ENCODE results near the gene TRANK1. TPM values are rescaled to one million over a fixed set of nuclear protein-coding genes. Genes with fewer than 3 reads are reported as not detected.

TRANK1 gene
- total RNA-seq, 4 donors from 2014 or later = 4.9 to 12.3 (median 9.1) TPM

DNA sequence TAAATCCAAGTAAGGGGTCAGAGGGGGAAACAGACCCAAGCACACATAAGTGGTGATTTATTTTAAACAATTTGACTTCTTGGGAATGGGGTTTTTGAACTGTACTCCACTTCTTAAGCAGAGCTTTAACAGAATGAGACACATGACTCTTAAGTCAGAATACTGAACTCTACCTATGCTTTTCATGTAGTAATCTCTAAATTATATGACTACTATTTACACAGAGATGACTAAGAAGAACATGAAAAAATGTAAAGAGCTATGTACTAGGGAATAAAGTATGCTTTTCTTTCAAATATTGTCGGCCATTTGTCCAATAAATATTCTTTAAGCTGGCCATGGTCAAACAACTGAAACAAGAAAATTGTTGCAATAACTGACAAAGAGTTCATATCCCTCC lies 35.2 kb downstream of the TRANK1 start:
- H3K27ac ChIP-seq = no peak overlapping the region
- no peak for TF ChIP-seq POLR2A (IDR thresholded peaks at IDR 0.05)
- TF ChIP-seq EP300 (IDR thresholded peaks at IDR 0.05) = no peak
- TF ChIP-seq POLR2AphosphoS5 (IDR thresholded peaks at IDR 0.05) = no peak
- no peak for TF ChIP-seq CTCF (IDR thresholded peaks at IDR 0.05)
- H3K4me1 ChIP-seq = peaks cover 0 to 30% (median 0%) of the 10 kb centered on the region in 3 donors
- WGBS, 2 donors (ENCODE audit: low coverage in 1 of 2) = 95 to 100% methylated on average over 1 of the region's 1 CpG
- ATAC-seq = no peak
- no peaks in the 10 kb centered on the region for H3K36me3 ChIP-seq
- H3K9me3 ChIP-seq = no peaks in the 10 kb centered on the region
- no peaks in the 10 kb centered on the region for H3K27me3 ChIP-seq
- no peak overlapping the region for H3K4me3 ChIP-seq

- H3K4me3 ChIP-seq = no peak overlapping the region
- no peak for TF ChIP-seq EP300 (IDR thresholded peaks at IDR 0.05)
- TF ChIP-seq POLR2A (IDR thresholded peaks at IDR 0.05) = no peak
- no peak for TF ChIP-seq CTCF (IDR thresholded peaks at IDR 0.05)
- TF ChIP-seq POLR2AphosphoS5 (IDR thresholded peaks at IDR 0.05) = no peak
- H3K27me3 ChIP-seq = no peaks in the 10 kb centered on the region
- no peaks in the 10 kb centered on the region for H3K9me3 ChIP-seq
- H3K36me3 ChIP-seq = no peaks in the 10 kb centered on the region
- H3K27ac ChIP-seq = no peak overlapping the region
- no peak for ATAC-seq
- 87 to 100% methylated on average over 1 to 2 of the region's 2 CpGs for WGBS, 2 donors (ENCODE audit: low coverage in 1 of 2)
- H3K4me1 ChIP-seq = peaks cover 0 to 30% (median 0%) of the 10 kb centered on the region in 3 donors
These were observed 35.7 kb downstream of the TRANK1 start for GRCh38 chr3:36909181-36909580.

- H3K36me3 ChIP-seq = no peaks in the 10 kb centered on the region
These were observed 36.1 kb downstream of the TRANK1 start for GRCh38 chr3:36908647-36909180.

GRCh38 chr3:36907911-36908646 lies 36.8 kb downstream of the TRANK1 start:
- peak; percentile 71 for ATAC-seq
- peak overlapping the region; percentile 50 to 57 for H3K4me3 ChIP-seq
- WGBS, 2 donors (ENCODE audit: low coverage in 1 of 2) = 7 to 40% methylated on average over 10 to 13 of the region's 15 CpGs
- TF ChIP-seq POLR2AphosphoS5 (IDR thresholded peaks at IDR 0.05) (peak; percentile 51), EP300 (IDR thresholded peaks at IDR 0.05) (no peak), CTCF (IDR thresholded peaks at IDR 0.05) (no peak), POLR2A (IDR thresholded peaks at IDR 0.05) (no peak)
- peaks cover 0 to under 1% of the 10 kb centered on the region in 2 donors for H3K36me3 ChIP-seq
- peak overlapping the region in 3 of 4 donors; percentile 66 to 69 (median 67) for H3K27ac ChIP-seq
- H3K4me1 ChIP-seq = peaks cover 0 to 30% (median 0%) of the 10 kb centered on the region in 3 donors
- H3K27me3 ChIP-seq = no peaks in the 10 kb centered on the region
- no peaks in the 10 kb centered on the region for H3K9me3 ChIP-seq

More at GRCh38 chr3:36908647-36909180, 36.1 kb downstream of the TRANK1 start:
- H3K9me3 ChIP-seq = no peaks in the 10 kb centered on the region
- TF ChIP-seq CTCF (IDR thresholded peaks at IDR 0.05) (no peak), POLR2A (IDR thresholded peaks at IDR 0.05) (no peak), EP300 (IDR thresholded peaks at IDR 0.05) (no peak), POLR2AphosphoS5 (IDR thresholded peaks at IDR 0.05) (no peak)
- H3K27ac ChIP-seq = peak overlapping the region in 3 of 4 donors; percentile 66 to 69 (median 67)
- H3K4me1 ChIP-seq = peaks cover 0 to 30% (median 0%) of the 10 kb centered on the region in 3 donors
- no peaks in the 10 kb centered on the region for H3K27me3 ChIP-seq
- WGBS, 2 donors (ENCODE audit: low coverage in 1 of 2) = 56% methylated on average over 1 of the region's 1 CpG; no CpG with 5 or more reads in 1 of the 2 donors
- H3K4me3 ChIP-seq = peak overlapping the region; percentile 50 to 57
- no peak for ATAC-seq

All from gastroesophageal sphincter (tissue), 4 donors.